ENCODE measurements around the gene ATP8B3.

Gene ATP8B3

DNA sequence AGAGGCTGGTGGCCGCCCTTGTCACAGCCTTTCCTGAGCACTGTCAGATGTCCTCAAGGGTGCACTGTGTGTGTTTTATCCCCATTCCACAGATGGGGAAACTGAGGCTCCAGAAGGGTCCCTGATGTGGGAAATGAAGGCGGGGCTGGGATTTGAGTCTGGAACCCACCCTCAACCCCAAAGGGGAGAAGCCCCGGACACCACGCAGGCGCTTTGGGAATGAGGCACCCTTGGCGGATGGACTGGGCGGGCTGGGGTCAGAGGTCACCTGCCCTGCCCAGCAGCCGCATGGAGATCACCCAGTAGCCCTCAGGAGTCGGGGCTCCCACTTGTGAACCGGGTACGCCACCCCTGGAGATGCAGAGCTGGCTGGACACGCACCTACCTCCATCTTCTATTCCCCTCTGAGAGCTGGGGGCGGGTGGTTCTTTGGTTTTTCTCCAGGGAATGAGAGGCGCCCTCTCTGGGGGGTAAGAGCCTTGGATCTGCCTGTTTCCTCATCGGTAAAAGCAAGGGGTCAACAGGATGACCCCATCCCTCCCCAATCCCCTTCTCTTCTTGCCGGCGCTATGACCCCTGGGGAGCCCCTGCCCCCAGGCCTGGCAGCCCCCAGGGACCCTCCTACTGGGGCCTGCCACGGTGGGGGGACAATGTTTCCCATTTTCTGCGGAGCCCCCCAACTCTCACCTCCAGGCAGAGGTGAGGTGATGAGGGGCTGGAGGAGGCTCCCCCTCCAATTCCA is 67.1 kb downstream of the ATP8B3 start:
- DNase-seq (ENCODE audit: low spot score) = no peak

DNA sequence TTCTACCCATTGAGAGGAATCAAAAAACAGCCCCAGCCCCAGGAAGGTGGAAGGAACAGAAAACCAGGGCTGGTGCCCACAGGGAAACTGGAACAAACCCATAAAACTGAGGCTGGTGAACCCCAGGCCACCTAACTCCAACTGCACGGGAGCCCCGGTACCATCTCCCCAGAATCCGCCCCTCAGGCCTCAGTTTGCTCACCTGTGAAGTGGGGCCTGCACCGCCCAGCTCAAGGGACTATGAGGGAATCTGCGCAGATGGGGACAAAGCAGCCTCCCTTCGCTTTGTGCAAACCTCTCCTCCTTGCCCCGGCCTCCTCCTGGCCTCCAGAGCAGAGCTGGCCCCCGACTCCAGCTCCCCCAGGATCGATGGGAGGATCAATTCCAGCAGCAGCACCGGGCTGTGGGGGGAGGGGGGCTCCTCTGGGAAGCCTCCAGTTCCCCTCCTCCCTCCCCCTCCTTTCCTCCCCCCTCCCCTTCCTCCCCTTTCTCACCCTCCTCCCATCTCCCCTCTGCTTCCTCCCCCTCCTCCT is 67.9 kb downstream of the ATP8B3 start:
- DNase-seq (ENCODE audit: low spot score) = no peak

DNA sequence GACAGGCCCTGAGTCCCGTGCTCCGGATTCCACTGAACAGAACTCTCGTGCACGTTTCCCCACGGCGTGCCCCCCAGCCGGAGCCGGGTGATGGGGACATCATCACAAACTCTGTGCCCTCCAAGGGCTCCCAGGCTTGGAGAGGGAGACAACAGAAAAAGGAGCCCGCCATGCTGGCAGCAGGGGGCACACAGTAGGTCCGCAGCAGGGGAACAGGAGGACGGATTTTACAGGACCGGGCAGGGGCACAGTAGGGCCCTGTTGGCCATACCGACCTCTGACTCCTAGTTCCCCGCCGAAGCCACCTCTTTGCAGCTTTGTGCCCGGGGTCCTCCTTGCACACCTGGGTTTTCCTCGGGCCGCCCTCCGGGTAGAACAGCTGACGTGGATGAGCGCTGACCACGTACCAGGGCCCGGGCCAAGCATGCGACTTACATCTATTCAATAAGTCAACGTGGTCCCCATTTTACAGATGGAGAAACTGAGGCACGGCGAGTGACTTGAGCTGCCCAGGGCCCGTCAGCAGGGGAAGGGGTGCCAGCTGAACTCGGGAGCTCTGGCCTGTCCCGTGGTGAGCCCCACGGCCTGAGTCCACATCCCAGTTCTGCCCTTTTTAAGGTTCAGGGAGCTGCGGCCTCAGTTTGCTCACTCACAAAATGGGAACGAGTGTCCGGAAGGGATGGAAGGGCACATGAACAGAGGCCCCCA is 68.9 kb downstream of the ATP8B3 start:
- no peak for DNase-seq (ENCODE audit: low spot score)

- no peak for DNase-seq (ENCODE audit: low spot score)
Observed at GRCh38 chr19:1739960-1740629, 72.0 kb downstream of the ATP8B3 start.

- no peak for DNase-seq (ENCODE audit: low spot score)
Observed at GRCh38 chr19:1736927-1737326, 75.1 kb downstream of the ATP8B3 start.

GRCh38 chr19:1736280-1736679 is 75.8 kb downstream of the ATP8B3 start:
- DNase-seq (ENCODE audit: low spot score) = no peak

GRCh38 chr19:1734321-1734966 is 77.6 kb downstream of the ATP8B3 start:
- DNase-seq (ENCODE audit: low spot score) = no peak
